Neural cell (in vitro differentiated cells): ENCODE results near the gene VSTM4.

ENCODE experiments used
- EP300 ChIP-seq: fragments of 450-650 bp; conservative IDR thresholded peaks from 2 replicates; pipeline ENCODE4 v1.6.1; 2014; ENCODE audit warnings: antibody characterized with exemption, mild to moderate bottlenecking, moderate library complexity; ENCODE audit not compliant: poor library complexity, severe bottlenecking
- EZH2 ChIP-seq: fragments of 200-600, 300-800 bp; shearing (Covaris generic), sonication (generic); IDR thresholded peaks from 2 replicates; pipeline ENCODE4 v1.6.1; 2014; ENCODE audit warnings: antibody characterized with exemption, low read length, borderline replicate concordance, mild to moderate bottlenecking; ENCODE audit not compliant: insufficient read depth, poor library complexity, severe bottlenecking
- SMC3 ChIP-seq: fragments of 450-650 bp; conservative IDR thresholded peaks from 2 replicates; pipeline ENCODE4 v1.6.1; 2014; ENCODE audit warnings: antibody characterized with exemption, mild to moderate bottlenecking, moderate library complexity; ENCODE audit not compliant: poor library complexity
- TAF1 ChIP-seq: IDR thresholded peaks from 2 replicates; pipeline ENCODE4 v1.6.1; 2012; ENCODE audit warnings: low read depth
- TF ChIP-seq, protein P1 (sequence below): fragments of 450-650 bp; IDR thresholded peaks from 2 replicates; pipeline ENCODE4 v1.5.1; 2014; ENCODE audit warnings: antibody characterized with exemption, mild to moderate bottlenecking, moderate library complexity; ENCODE audit not compliant: poor library complexity, severe bottlenecking
- TF ChIP-seq, protein P2 (sequence below): IDR thresholded peaks from 2 replicates; pipeline ENCODE4 v1.6.1; 2012; ENCODE audit warnings: borderline replicate concordance

DNA sequence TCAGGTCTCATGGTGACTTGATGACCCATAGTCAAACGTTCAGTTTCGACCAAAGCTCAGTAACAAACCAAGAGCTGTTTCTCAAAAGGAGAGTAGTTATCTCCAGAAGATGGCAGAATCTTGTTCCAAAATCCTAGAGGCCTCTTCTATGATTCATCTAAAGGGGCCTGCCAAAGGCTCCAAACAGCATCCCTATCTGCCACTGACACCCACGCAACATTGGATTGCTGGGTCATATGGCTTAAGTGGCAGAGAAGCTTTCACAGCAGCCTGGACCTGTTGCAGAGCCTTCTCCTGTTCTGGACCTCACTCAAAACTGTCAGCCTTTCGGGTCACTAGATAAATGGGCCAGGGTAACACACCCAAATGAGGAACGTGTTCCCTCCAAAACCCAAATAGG, 121.7 kb downstream of the VSTM4 start:
- TF ChIP-seq TAF1 (no peak), EZH2 (no peak), EP300 (no peak), SMC3 (no peak)
- TF ChIP-seq, protein P1, sequence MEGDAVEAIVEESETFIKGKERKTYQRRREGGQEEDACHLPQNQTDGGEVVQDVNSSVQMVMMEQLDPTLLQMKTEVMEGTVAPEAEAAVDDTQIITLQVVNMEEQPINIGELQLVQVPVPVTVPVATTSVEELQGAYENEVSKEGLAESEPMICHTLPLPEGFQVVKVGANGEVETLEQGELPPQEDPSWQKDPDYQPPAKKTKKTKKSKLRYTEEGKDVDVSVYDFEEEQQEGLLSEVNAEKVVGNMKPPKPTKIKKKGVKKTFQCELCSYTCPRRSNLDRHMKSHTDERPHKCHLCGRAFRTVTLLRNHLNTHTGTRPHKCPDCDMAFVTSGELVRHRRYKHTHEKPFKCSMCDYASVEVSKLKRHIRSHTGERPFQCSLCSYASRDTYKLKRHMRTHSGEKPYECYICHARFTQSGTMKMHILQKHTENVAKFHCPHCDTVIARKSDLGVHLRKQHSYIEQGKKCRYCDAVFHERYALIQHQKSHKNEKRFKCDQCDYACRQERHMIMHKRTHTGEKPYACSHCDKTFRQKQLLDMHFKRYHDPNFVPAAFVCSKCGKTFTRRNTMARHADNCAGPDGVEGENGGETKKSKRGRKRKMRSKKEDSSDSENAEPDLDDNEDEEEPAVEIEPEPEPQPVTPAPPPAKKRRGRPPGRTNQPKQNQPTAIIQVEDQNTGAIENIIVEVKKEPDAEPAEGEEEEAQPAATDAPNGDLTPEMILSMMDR, result no peak
- TF ChIP-seq, protein P2, sequence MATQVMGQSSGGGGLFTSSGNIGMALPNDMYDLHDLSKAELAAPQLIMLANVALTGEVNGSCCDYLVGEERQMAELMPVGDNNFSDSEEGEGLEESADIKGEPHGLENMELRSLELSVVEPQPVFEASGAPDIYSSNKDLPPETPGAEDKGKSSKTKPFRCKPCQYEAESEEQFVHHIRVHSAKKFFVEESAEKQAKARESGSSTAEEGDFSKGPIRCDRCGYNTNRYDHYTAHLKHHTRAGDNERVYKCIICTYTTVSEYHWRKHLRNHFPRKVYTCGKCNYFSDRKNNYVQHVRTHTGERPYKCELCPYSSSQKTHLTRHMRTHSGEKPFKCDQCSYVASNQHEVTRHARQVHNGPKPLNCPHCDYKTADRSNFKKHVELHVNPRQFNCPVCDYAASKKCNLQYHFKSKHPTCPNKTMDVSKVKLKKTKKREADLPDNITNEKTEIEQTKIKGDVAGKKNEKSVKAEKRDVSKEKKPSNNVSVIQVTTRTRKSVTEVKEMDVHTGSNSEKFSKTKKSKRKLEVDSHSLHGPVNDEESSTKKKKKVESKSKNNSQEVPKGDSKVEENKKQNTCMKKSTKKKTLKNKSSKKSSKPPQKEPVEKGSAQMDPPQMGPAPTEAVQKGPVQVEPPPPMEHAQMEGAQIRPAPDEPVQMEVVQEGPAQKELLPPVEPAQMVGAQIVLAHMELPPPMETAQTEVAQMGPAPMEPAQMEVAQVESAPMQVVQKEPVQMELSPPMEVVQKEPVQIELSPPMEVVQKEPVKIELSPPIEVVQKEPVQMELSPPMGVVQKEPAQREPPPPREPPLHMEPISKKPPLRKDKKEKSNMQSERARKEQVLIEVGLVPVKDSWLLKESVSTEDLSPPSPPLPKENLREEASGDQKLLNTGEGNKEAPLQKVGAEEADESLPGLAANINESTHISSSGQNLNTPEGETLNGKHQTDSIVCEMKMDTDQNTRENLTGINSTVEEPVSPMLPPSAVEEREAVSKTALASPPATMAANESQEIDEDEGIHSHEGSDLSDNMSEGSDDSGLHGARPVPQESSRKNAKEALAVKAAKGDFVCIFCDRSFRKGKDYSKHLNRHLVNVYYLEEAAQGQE, result no peak
